Measurements from ENCODE around the gene SORCS2.

SORCS2 gene

DNA sequence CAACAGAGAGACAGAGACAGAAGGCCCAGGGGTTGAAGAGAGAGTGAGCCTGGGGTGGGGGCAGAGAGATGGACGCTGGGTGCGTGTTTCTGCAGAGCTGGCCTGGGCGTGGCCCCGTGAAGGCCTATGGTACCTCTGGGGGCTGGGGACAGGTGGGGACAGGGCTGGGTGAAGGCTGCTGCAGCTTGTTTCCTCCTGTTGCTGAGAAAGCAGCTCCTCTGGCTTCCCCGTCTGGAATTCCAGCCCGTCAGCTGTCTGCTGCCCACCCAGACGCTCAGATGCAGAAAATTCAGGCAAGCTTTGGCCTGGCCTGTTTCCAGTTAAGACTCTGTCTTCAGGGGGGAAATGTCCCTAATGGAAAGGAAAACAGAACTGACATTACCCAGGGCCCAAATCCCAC lies 319.2 kb downstream of the SORCS2 start:
- H3K4me3 Mint-ChIP-seq: no peak overlapping the region
- DNase-seq: no peak
- no peaks in the 10 kb centered on the region for H3K4me1 Mint-ChIP-seq (ENCODE audit: low read depth)
- no peak overlapping the region for H3K27ac Mint-ChIP-seq
- H3K27me3 Mint-ChIP-seq: peaks cover 29% of the 10 kb centered on the region
- H3K9me3 Mint-ChIP-seq: no peaks in the 10 kb centered on the region
- H3K36me3 Mint-ChIP-seq (ENCODE audit: low read depth): no peaks in the 10 kb centered on the region

DNA sequence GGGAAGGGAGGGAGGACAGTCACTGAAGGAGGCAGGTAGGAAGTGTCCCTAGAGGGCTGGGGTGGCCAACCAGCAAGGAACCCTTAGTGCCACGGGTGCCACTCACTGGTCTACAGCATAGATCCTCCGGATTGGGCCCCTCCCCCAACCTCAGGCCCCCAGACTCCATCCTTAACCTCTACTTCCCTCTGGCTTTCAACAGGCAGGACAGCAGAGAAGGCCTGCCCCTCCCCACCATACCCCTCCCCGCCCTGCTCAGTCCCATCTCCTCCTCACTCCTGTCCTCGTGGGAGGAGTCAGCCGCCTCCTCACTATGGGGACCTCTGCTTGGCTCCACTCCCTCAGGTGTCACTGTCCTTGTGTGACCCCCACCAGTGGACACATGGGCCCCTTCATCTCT lies 320.1 kb downstream of the SORCS2 start:
- no peak overlapping the region for H3K4me3 Mint-ChIP-seq
- H3K27ac Mint-ChIP-seq: no peak overlapping the region
- H3K9me3 Mint-ChIP-seq: no peaks in the 10 kb centered on the region
- H3K27me3 Mint-ChIP-seq: peaks cover 29% of the 10 kb centered on the region
- DNase-seq: no peak
- H3K4me1 Mint-ChIP-seq (ENCODE audit: low read depth): no peaks in the 10 kb centered on the region
- H3K36me3 Mint-ChIP-seq (ENCODE audit: low read depth): no peaks in the 10 kb centered on the region

- Mint-ChIP-seq H3K4me1 (ENCODE audit: low read depth) (no peaks in the 10 kb centered on the region), H3K36me3 (ENCODE audit: low read depth) (no peaks in the 10 kb centered on the region), H3K4me3 (no peak overlapping the region), H3K27me3 (peaks cover 24% of the 10 kb centered on the region), H3K27ac (no peak overlapping the region), H3K9me3 (no peaks in the 10 kb centered on the region)
- no peak for DNase-seq
Measured at GRCh38 chr4:7512946-7513345, 320.6 kb downstream of the SORCS2 start.

DNA sequence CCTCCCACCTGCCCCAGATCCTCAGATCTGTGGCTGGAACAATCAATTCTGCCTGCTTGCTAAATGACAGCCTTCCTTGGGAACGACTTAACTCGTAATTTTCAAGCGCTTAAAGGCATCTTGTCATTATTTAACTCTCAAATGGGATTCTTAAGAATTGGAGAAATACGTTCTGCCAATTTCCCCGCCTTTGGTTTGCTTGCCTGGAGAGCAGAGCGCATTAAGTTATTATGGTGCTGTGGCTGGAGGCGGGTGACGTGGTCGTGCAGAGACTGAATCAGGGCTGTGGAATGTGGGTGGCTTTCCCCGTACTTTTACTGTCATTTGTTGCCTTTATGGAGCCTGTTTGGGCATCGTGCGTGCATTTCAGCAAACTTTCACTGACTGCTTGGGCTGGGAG lies 321.3 kb downstream of the SORCS2 start:
- peaks cover 22% of the 10 kb centered on the region for H3K27me3 Mint-ChIP-seq
- H3K36me3 Mint-ChIP-seq (ENCODE audit: low read depth): no peaks in the 10 kb centered on the region
- no peaks in the 10 kb centered on the region for H3K4me1 Mint-ChIP-seq (ENCODE audit: low read depth)
- no peak overlapping the region for H3K4me3 Mint-ChIP-seq
- H3K27ac Mint-ChIP-seq: no peak overlapping the region
- H3K9me3 Mint-ChIP-seq: no peaks in the 10 kb centered on the region
- DNase-seq: no peak

- H3K27ac Mint-ChIP-seq: no peak overlapping the region
- H3K27me3 Mint-ChIP-seq: peaks cover 19% of the 10 kb centered on the region
- H3K4me1 Mint-ChIP-seq (ENCODE audit: low read depth): no peaks in the 10 kb centered on the region
- no peak overlapping the region for H3K4me3 Mint-ChIP-seq
- no peaks in the 10 kb centered on the region for H3K9me3 Mint-ChIP-seq
- no peak for DNase-seq
- H3K36me3 Mint-ChIP-seq (ENCODE audit: low read depth): no peaks in the 10 kb centered on the region
Measured at GRCh38 chr4:7514281-7514680, 321.9 kb downstream of the SORCS2 start.

GRCh38 chr4:7514789-7515188 lies 322.5 kb downstream of the SORCS2 start:
- Mint-ChIP-seq H3K4me3 (no peak overlapping the region), H3K4me1 (ENCODE audit: low read depth) (no peaks in the 10 kb centered on the region)

DNA sequence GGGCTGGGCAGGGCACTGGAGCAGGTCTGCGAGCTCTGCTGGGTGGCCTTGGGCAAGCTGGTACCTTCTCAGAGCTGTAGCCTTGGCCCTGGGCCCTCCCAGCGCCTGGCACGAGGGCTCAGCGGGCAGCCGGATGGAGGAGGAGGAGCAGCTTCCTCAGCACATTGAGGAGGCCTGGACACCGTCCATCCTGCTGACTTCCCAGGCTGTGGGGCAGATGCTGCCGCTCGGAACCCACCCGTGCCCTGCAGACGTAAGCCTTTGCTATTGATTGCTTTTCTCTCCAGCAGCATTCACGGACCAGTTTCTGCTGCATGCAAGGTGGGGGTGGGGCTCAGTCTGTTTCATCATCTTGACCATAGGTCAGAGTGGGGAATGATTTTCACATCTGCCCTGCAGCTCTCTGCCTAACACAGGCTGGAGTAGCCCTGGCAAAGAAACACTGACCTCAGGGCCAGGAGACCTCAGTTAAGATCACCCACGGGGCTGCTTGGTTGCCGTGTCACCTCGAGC lies 323.1 kb downstream of the SORCS2 start:
- Mint-ChIP-seq H3K36me3 (ENCODE audit: low read depth) (no peaks in the 10 kb centered on the region), H3K4me1 (ENCODE audit: low read depth) (no peaks in the 10 kb centered on the region), H3K4me3 (no peak overlapping the region), H3K9me3 (no peaks in the 10 kb centered on the region), H3K27me3 (peaks cover 18% of the 10 kb centered on the region), H3K27ac (no peak overlapping the region)
- no peak for DNase-seq

More at GRCh38 chr4:7514789-7515188, 322.5 kb downstream of the SORCS2 start:
- peaks cover 19% of the 10 kb centered on the region for H3K27me3 Mint-ChIP-seq
- no peak overlapping the region for H3K27ac Mint-ChIP-seq
- no peaks in the 10 kb centered on the region for H3K9me3 Mint-ChIP-seq
- no peak for DNase-seq
- H3K36me3 Mint-ChIP-seq (ENCODE audit: low read depth): no peaks in the 10 kb centered on the region

DNA sequence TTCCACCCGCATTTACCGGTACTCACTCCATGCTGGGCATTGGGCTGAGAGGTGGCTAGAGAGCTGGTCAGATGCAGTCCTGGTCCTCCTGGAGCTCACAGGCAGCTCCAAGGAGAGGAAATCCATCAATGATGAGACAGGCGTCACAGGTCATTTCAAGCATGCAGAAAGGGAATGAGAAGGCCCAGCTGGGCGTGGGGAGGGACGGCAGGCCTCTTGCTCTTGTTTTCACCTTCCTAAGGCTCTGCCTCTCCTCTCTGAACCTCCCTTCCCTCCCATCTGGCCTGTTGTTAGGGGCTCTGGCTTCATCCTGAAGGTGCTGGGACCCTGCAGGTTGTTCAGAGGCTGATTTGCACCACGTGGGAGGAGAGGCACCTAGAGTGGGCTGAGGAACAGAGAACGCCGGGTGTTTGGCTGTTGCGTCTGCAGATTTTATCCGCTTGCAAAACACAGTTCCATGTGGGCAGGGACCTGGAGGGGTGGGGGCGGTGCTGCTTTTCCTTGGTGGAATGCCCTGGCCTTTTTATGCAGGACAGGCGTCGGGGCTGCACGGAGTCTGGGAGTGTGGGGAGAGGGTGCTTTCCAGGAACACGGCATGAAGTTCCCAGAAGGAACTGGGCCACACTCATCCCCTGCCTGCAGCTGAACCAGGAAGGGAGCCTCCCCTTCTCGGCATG lies 323.9 kb downstream of the SORCS2 start:
- Mint-ChIP-seq H3K4me1 (ENCODE audit: low read depth) (no peaks in the 10 kb centered on the region), H3K27me3 (peaks cover 19% of the 10 kb centered on the region), H3K36me3 (ENCODE audit: low read depth) (no peaks in the 10 kb centered on the region), H3K4me3 (no peak overlapping the region), H3K9me3 (no peaks in the 10 kb centered on the region), H3K27ac (no peak overlapping the region)
- no peak for DNase-seq

GRCh38 chr4:7516773-7517144 lies 324.4 kb downstream of the SORCS2 start:
- H3K27me3 Mint-ChIP-seq: peaks cover 23% of the 10 kb centered on the region

GRCh38 chr4:7518871-7519637 lies 326.7 kb downstream of the SORCS2 start:
- H3K27me3 Mint-ChIP-seq: peaks cover 34% of the 10 kb centered on the region
- H3K27ac Mint-ChIP-seq: no peak overlapping the region
- H3K4me1 Mint-ChIP-seq (ENCODE audit: low read depth): no peaks in the 10 kb centered on the region
- no peaks in the 10 kb centered on the region for H3K36me3 Mint-ChIP-seq (ENCODE audit: low read depth)
- no peaks in the 10 kb centered on the region for H3K9me3 Mint-ChIP-seq
- no peak for DNase-seq
- no peak overlapping the region for H3K4me3 Mint-ChIP-seq

More at GRCh38 chr4:7516773-7517144, 324.4 kb downstream of the SORCS2 start:
- H3K36me3 Mint-ChIP-seq (ENCODE audit: low read depth): no peaks in the 10 kb centered on the region
- H3K9me3 Mint-ChIP-seq: no peaks in the 10 kb centered on the region
- DNase-seq: no peak
- H3K4me3 Mint-ChIP-seq: no peak overlapping the region
- H3K27ac Mint-ChIP-seq: no peak overlapping the region
- no peaks in the 10 kb centered on the region for H3K4me1 Mint-ChIP-seq (ENCODE audit: low read depth)

GRCh38 chr4:7519638-7520376 lies 327.5 kb downstream of the SORCS2 start:
- H3K27ac Mint-ChIP-seq: no peak overlapping the region
- H3K4me1 Mint-ChIP-seq (ENCODE audit: low read depth): peaks cover 6% of the 10 kb centered on the region
- H3K4me3 Mint-ChIP-seq: no peak overlapping the region

DNA sequence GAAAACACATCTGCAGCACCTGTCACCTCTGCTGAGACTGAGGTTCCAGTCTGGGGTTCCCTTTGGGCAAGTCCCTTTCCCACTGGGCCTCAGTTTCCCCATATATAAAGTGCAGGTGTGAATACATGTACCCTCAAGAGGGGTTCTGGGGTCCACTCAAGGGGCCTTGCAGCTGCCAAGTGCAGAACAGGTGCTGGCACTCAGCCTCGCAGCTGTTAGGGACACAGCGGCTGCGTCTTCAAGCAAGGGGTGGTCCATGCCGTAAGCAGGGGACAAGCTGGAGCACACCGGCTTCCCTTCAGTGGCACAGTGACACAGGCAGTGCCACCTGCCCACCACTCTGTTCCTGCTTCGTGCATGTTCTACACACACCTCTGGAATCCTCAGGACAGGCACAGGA lies 329.3 kb downstream of the SORCS2 start:
- DNase-seq: no peak
- Mint-ChIP-seq H3K9me3 (no peaks in the 10 kb centered on the region), H3K27ac (no peak overlapping the region), H3K4me3 (no peak overlapping the region), H3K27me3 (peaks cover 55% of the 10 kb centered on the region), H3K36me3 (ENCODE audit: low read depth) (no peaks in the 10 kb centered on the region), H3K4me1 (ENCODE audit: low read depth) (peaks cover 6% of the 10 kb centered on the region)

More at GRCh38 chr4:7519638-7520376, 327.5 kb downstream of the SORCS2 start:
- Mint-ChIP-seq H3K9me3 (no peaks in the 10 kb centered on the region), H3K27me3 (peaks cover 42% of the 10 kb centered on the region), H3K36me3 (ENCODE audit: low read depth) (no peaks in the 10 kb centered on the region)
- no peak for DNase-seq

GRCh38 chr4:7522452-7523220 lies 330.3 kb downstream of the SORCS2 start:
- Mint-ChIP-seq H3K27me3 (peaks cover 62% of the 10 kb centered on the region), H3K9me3 (no peaks in the 10 kb centered on the region), H3K36me3 (ENCODE audit: low read depth) (no peaks in the 10 kb centered on the region), H3K4me1 (ENCODE audit: low read depth) (peaks cover 6% of the 10 kb centered on the region), H3K4me3 (no peak overlapping the region), H3K27ac (no peak overlapping the region)
- no peak for DNase-seq

DNA sequence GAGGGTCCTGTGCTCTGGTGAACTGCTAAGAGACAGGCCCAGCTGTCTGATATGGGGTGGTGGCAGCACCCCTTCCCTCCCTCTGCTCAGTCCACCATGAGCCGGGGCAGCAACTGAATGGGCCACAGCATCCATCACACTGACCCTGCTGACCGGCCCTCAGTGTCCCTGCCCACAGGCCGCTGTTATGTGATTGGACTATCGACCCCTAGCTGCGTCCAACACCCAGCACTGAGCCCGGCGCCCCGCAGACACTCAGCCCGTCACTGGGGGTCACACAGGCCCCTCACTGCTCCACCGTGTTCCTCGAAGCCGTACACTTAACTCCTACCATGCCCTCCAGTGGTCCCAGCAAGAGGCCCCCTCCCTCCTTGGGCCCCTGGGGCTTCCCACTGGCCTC lies 331.2 kb downstream of the SORCS2 start:
- H3K36me3 Mint-ChIP-seq (ENCODE audit: low read depth): no peaks in the 10 kb centered on the region
- H3K27ac Mint-ChIP-seq: no peak overlapping the region
- no peak overlapping the region for H3K4me3 Mint-ChIP-seq
- H3K9me3 Mint-ChIP-seq: no peaks in the 10 kb centered on the region
- peaks cover 6% of the 10 kb centered on the region for H3K4me1 Mint-ChIP-seq (ENCODE audit: low read depth)
- H3K27me3 Mint-ChIP-seq: peaks cover 62% of the 10 kb centered on the region
- DNase-seq: no peak
